ENCODE results near the gene NR2F6. TPM values are rescaled to one million over a fixed set of nuclear protein-coding genes. Genes with fewer than 3 reads are reported as not detected.

Gene NR2F6
- total RNA-seq, 3 donors from 2014 or later: 23.2 to 52.4 (median 34.7) TPM

GRCh38 chr19:17243211-17243829 is 2.4 kb downstream of the NR2F6 start:
- H3K36me3 ChIP-seq: no peaks in the 10 kb centered on the region
- TF ChIP-seq POLR2AphosphoS5 (IDR thresholded peaks at IDR 0.05) (no peak), POLR2A (IDR thresholded peaks at IDR 0.05) (no peak), CTCF (IDR thresholded peaks at IDR 0.05) (no peak)
- no peaks in the 10 kb centered on the region for H3K27me3 ChIP-seq
- H3K27ac ChIP-seq: peak overlapping the region; percentile 62 to 97
- intact Hi-C loops (cut with DNase I; ENCODE audit: low total_unique reads): no loop called here
- no peak for DNase-seq (ENCODE audit: low spot score in 2 of 2)
- peak overlapping the region; percentile 72 to 86 (median 75) for H3K4me3 ChIP-seq
- peaks cover 6 to 7% of the 10 kb centered on the region in 2 donors for H3K4me1 ChIP-seq
- no peaks in the 10 kb centered on the region for H3K9me3 ChIP-seq

GRCh38 chr19:17242431-17243208 is 3.1 kb downstream of the NR2F6 start:
- Histone ChIP-seq H3K4me3 (peak overlapping the region in 1 of 3 donors; percentile 11), H3K27ac (peak overlapping the region; percentile 62 to 65), H3K27me3 (no peaks in the 10 kb centered on the region), H3K9me3 (no peaks in the 10 kb centered on the region), H3K4me1 (peaks cover 6 to 7% of the 10 kb centered on the region in 2 donors), H3K36me3 (no peaks in the 10 kb centered on the region)
- TF ChIP-seq POLR2A (IDR thresholded peaks at IDR 0.05) (no peak), CTCF (IDR thresholded peaks at IDR 0.05) (no peak), POLR2AphosphoS5 (IDR thresholded peaks at IDR 0.05) (no peak)
- intact Hi-C loops (cut with DNase I; ENCODE audit: low total_unique reads): no loop called here
- no peak for DNase-seq (ENCODE audit: low spot score in 2 of 2)

- Histone ChIP-seq H3K27me3 (no peaks in the 10 kb centered on the region), H3K4me3 (no peak overlapping the region), H3K4me1 (no peaks in the 10 kb centered on the region), H3K36me3 (no peaks in the 10 kb centered on the region), H3K27ac (peak overlapping the region; percentile 62 to 75), H3K9me3 (no peaks in the 10 kb centered on the region)
- intact Hi-C loops (cut with DNase I; ENCODE audit: low total_unique reads): no loop called here
- no peak for TF ChIP-seq CTCF (IDR thresholded peaks at IDR 0.05)
- no peak for TF ChIP-seq POLR2A (IDR thresholded peaks at IDR 0.05)
- TF ChIP-seq POLR2AphosphoS5 (IDR thresholded peaks at IDR 0.05): no peak
- no peak for DNase-seq (ENCODE audit: low spot score in 2 of 2)
Measured at GRCh38 chr19:17240826-17241399, 4.8 kb downstream of the NR2F6 start.

GRCh38 chr19:17240062-17240752 is 5.5 kb downstream of the NR2F6 start:
- Histone ChIP-seq H3K27ac (peak overlapping the region; percentile 22 to 75), H3K4me1 (peaks cover 0 to 2% of the 10 kb centered on the region in 2 donors), H3K36me3 (no peaks in the 10 kb centered on the region), H3K4me3 (no peak overlapping the region), H3K27me3 (no peaks in the 10 kb centered on the region), H3K9me3 (no peaks in the 10 kb centered on the region)
- intact Hi-C loops (cut with DNase I; ENCODE audit: low total_unique reads): no loop called here
- TF ChIP-seq POLR2A (IDR thresholded peaks at IDR 0.05): no peak
- TF ChIP-seq CTCF (IDR thresholded peaks at IDR 0.05): no peak
- no peak for TF ChIP-seq POLR2AphosphoS5 (IDR thresholded peaks at IDR 0.05)
- DNase-seq (ENCODE audit: low spot score in 2 of 2): no peak
